Peyer's patch (tissue), 4 donors: ENCODE results near the gene MYO3B.

Source experiments
- POLR2A ChIP-seq, 2 donors: fragments of 450-650 bp; IDR thresholded peaks; one replicate each; pipeline ENCODE4 v1.5.1; 2017; ENCODE audit warnings: antibody characterized with exemption in 2 of 2, mild to moderate bottlenecking in 2 of 2, moderate library complexity in 2 of 2
- TF ChIP-seq, protein P1 (sequence below), 6 experiments: fragments of 450-650 bp in 4 of 6; fragments of 200-600 bp in 2 of 6; sonication (generic) in 1 of 6; IDR thresholded peaks; one replicate each; pipeline ENCODE4 v1.5.1; 2017 to 2019; ENCODE audit warnings: antibody characterized with exemption in 6 of 6, mild to moderate bottlenecking in 3 of 6, moderate library complexity in 1 of 6

DNA sequence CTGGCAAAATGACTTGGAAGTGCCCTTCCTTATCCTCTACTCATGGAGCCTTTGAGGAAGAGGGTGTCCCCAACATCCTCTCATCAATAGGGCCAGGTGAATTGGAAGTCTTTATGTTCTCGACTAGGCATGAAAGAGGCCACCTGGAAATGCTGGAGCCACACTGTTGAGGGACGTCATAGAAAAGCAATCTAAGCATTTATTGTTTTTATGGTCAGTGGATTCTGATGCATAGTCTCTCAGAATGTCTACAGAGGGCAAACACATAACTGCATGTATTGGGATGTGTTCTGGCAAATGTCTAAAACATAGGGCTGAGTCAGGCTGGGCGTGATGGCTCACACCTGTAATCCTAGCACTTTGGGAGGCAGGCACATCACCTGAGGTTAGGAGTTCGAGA lies 290.6 kb downstream of the MYO3B start:
- no peak for TF ChIP-seq POLR2A (IDR thresholded peaks at IDR 0.05)
- TF ChIP-seq, protein P1, sequence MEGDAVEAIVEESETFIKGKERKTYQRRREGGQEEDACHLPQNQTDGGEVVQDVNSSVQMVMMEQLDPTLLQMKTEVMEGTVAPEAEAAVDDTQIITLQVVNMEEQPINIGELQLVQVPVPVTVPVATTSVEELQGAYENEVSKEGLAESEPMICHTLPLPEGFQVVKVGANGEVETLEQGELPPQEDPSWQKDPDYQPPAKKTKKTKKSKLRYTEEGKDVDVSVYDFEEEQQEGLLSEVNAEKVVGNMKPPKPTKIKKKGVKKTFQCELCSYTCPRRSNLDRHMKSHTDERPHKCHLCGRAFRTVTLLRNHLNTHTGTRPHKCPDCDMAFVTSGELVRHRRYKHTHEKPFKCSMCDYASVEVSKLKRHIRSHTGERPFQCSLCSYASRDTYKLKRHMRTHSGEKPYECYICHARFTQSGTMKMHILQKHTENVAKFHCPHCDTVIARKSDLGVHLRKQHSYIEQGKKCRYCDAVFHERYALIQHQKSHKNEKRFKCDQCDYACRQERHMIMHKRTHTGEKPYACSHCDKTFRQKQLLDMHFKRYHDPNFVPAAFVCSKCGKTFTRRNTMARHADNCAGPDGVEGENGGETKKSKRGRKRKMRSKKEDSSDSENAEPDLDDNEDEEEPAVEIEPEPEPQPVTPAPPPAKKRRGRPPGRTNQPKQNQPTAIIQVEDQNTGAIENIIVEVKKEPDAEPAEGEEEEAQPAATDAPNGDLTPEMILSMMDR (IDR thresholded peaks at IDR 0.05) = no peak
